ENCODE data around the gene SH3BP2.

DNA sequence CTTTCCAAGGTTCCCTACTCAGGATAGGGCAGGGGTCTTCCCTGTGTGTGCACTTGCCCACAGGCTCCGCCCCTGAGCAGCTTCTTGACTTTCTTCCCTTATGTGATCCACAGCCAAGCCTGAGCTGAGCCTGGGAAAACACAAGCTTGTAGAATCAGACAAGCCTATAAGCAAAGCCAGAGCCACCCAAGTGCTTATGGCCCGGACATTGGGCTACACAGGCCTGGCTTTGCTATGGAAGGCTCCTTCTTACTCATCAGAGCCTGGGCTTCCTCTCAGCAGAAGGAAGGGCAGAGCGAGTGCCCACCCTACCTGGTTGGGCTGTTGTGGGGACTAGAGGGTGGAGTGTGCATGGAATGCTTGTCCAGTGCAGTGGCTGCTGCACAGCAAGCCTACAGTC, 35.5 kb upstream of the SH3BP2 start:
- TF ChIP-seq, protein P1, sequence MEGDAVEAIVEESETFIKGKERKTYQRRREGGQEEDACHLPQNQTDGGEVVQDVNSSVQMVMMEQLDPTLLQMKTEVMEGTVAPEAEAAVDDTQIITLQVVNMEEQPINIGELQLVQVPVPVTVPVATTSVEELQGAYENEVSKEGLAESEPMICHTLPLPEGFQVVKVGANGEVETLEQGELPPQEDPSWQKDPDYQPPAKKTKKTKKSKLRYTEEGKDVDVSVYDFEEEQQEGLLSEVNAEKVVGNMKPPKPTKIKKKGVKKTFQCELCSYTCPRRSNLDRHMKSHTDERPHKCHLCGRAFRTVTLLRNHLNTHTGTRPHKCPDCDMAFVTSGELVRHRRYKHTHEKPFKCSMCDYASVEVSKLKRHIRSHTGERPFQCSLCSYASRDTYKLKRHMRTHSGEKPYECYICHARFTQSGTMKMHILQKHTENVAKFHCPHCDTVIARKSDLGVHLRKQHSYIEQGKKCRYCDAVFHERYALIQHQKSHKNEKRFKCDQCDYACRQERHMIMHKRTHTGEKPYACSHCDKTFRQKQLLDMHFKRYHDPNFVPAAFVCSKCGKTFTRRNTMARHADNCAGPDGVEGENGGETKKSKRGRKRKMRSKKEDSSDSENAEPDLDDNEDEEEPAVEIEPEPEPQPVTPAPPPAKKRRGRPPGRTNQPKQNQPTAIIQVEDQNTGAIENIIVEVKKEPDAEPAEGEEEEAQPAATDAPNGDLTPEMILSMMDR (IDR thresholded peaks at IDR 0.05; ENCODE audit: low read depth, low read length, poor library complexity, severe bottlenecking), result no peak
- no peak for TF ChIP-seq EZH2phosphoT487 (IDR thresholded peaks at IDR 0.05; ENCODE audit: borderline replicate concordance, low read length)

Measured in DOHH2 (cell line).